A549 (cell line): Measurements from ENCODE around the gene IGLON5. TPM values are rescaled to one million over a fixed set of nuclear protein-coding genes. Genes with fewer than 3 reads are reported as not detected.

Source experiments
- ATAC-seq, 2 experiments: fragments of 200-7000 bp in 1 of 2; fragments of >200 bp in 1 of 2; cut with Nextera tagmentation in 1 of 2; cut with Tn5 transposase in 1 of 2; 3 replicates each; pipeline versions ENCODE4 v1.8.0 to v1.9.1; 2018 to 2020; ENCODE audit warnings: mild to moderate bottlenecking in 1 of 2, moderate library complexity in 1 of 2
- CTCF ChIA-PET: fragments of 300-600 bp; sonication (Branson Sonifier 250); formaldehyde crosslinking; extraction: SDS; loops from one replicate; lab custom pipeline; 2021; ENCODE audit warnings: antibody characterized with exemption, inconsistent platforms; lab: Yijun Ruan, JAX
- POLR2A ChIA-PET: fragments of 350-600 bp; formaldehyde crosslinking; extraction: SDS; loops from one replicate; lab custom pipeline; 2021; ENCODE audit warnings: antibody characterized with exemption, inconsistent platforms; lab: Yijun Ruan, JAX
- DNase-seq, 2 experiments: peaks; one replicate each; pipeline versions ENCODE4 v3.0.0 to v3.0.0-alpha.2; 2011 to 2016; ENCODE audit warnings: low read depth in 1 of 2, low spot score in 1 of 2
- FAIRE-seq: peaks from 2 replicates; lab custom pipeline; 2011; peaks lifted over from hg19 to GRCh38; lab: Jason Lieb, UNC
- H3K27ac ChIP-seq, 2 experiments: fragments of >200 bp; sonication (Bioruptor Twin); formaldehyde crosslinking; 3 replicates each; pipeline ENCODE4 v1.5.1; 2016 to 2017
- H3K4me1 ChIP-seq: fragments of >200 bp; sonication (Bioruptor Twin); formaldehyde crosslinking; 3 replicates; pipeline ENCODE4 v1.6.1; 2016
- H3K4me2 ChIP-seq: fragments of >200 bp; sonication (Bioruptor Twin); formaldehyde crosslinking; 3 replicates; pipeline ENCODE4 v1.6.1; 2016
- H3K4me3 ChIP-seq: fragments of >200 bp; sonication (Bioruptor Twin); formaldehyde crosslinking; 3 replicates; pipeline ENCODE4 v1.5.1; 2016
- H3K9me3 ChIP-seq: fragments of >200 bp; sonication (Bioruptor Twin); formaldehyde crosslinking; 3 replicates; pipeline ENCODE4 v1.6.1; 2016
- CHD2 ChIP-seq: fragments of 150-350 bp; IDR thresholded peaks from 2 replicates; pipeline ENCODE4 v1.6.1; 2014; ENCODE audit warnings: low read length; ENCODE audit not compliant: partially characterized antibody
- CHD4 ChIP-seq: fragments of 200-600 bp; sonication (generic); IDR thresholded peaks from 2 replicates; pipeline ENCODE4 v1.6.1; 2016; ENCODE audit warnings: antibody characterized with exemption, mild to moderate bottlenecking, borderline replicate concordance
- CTCF ChIP-seq: fragments of >200 bp; sonication (Bioruptor Twin); formaldehyde crosslinking; IDR thresholded peaks from 3 replicates; pipeline ENCODE4 v1.5.1; 2016
- EP300 ChIP-seq, 2 experiments: fragments of >200 bp; sonication (Bioruptor Twin); formaldehyde crosslinking; IDR thresholded peaks; 2 replicates in 1 of 2; 3 replicates in 1 of 2; pipeline ENCODE4 v1.6.1; 2016 to 2017
- GATA3 ChIP-seq: IDR thresholded peaks from 2 replicates; pipeline ENCODE4 v1.6.1; 2012; ENCODE audit warnings: borderline replicate concordance
- HOXA7 ChIP-seq: fragments of 250-450 bp; sonication (Bioruptor Pico); IDR thresholded peaks from 2 replicates; pipeline ENCODE4 v1.5.0; 2020; ENCODE audit warnings: mild to moderate bottlenecking, moderate library complexity
- HOXB13 ChIP-seq: fragments of 250-450 bp; sonication (Bioruptor Pico); IDR thresholded peaks from 2 replicates; pipeline ENCODE4 v1.5.0; 2020; ENCODE audit warnings: low read depth, mild to moderate bottlenecking, moderate library complexity
- HOXB5 ChIP-seq: fragments of 250-450 bp; sonication (Bioruptor Pico); IDR thresholded peaks from 2 replicates; pipeline ENCODE4 v1.5.0; 2020; ENCODE audit warnings: mild to moderate bottlenecking, moderate library complexity
- MYC ChIP-seq: IDR thresholded peaks from 2 replicates; pipeline ENCODE4 v1.6.1; 2012; ENCODE audit warnings: mild to moderate bottlenecking, inconsistent platforms, low read length, improper control_type of control experiment, borderline replicate concordance
- NPAS2 ChIP-seq: fragments of 250-450 bp; sonication (Bioruptor Pico); IDR thresholded peaks from 2 replicates; pipeline ENCODE4 v1.8.0; 2022; ENCODE audit warnings: mild to moderate bottlenecking, moderate library complexity, borderline replicate concordance
- PHF8 ChIP-seq: fragments of 200-600 bp; sonication (generic); IDR thresholded peaks from 2 replicates; pipeline ENCODE4 v1.6.1; 2016; ENCODE audit warnings: low read depth, mild to moderate bottlenecking, antibody characterized with exemption, moderate library complexity, borderline replicate concordance
- POLR2A ChIP-seq: IDR thresholded peaks from 2 replicates; pipeline ENCODE4 v1.6.1; 2012; ENCODE audit warnings: mild to moderate bottlenecking, low read length
- RARB ChIP-seq: fragments of 250-450 bp; sonication (Bioruptor Pico); IDR thresholded peaks from 2 replicates; pipeline ENCODE4 v1.8.0; 2021; ENCODE audit warnings: mild to moderate bottlenecking, moderate library complexity
- TFCP2L1 ChIP-seq: fragments of 250-450 bp; sonication (Bioruptor Pico); IDR thresholded peaks from 2 replicates; pipeline ENCODE4 v1.5.0; 2021; ENCODE audit warnings: mild to moderate bottlenecking
- TP53 ChIP-seq: fragments of 250-450 bp; sonication (Bioruptor Pico); IDR thresholded peaks from 2 replicates; pipeline ENCODE4 v1.5.0; 2021; ENCODE audit warnings: mild to moderate bottlenecking, moderate library complexity
- ZFP36 ChIP-seq: fragments of 450-650 bp; IDR thresholded peaks from 2 replicates; pipeline ENCODE4 v1.6.1; 2014; ENCODE audit warnings: borderline replicate concordance; ENCODE audit not compliant: partially characterized antibody
- ZNF302 ChIP-seq: fragments of 250-450 bp; sonication (Bioruptor Pico); IDR thresholded peaks from 2 replicates; pipeline ENCODE4 v1.9.0; 2021; ENCODE audit warnings: inconsistent platforms, mild to moderate bottlenecking, moderate library complexity
- WGBS: methylation state at CpG from one replicate; pipeline ENCODE4 v1.1.6; 2017; ENCODE audit errors: missing lambda C conversion rate; 5-methylcytosine and 5-hydroxymethylcytosine counted together
- polyA plus RNA-seq, 4 experiments: library from polyadenylated mRNA; depleted of rRNA in 3 of 4; stranded (reverse); fragments of >200 nt; fragmentation: RNase III in 1 of 4; extraction: RNeasy Plus Mini Kit Qiagen cat#74134 plus additional on column Dnase treatment in 1 of 4; gene quantifications; 2 replicates in 3 of 4; 3 replicates in 1 of 4; pipeline ENCODE4 v1.2.3, GENCODE V29; 2011 to 2017
- TF ChIP-seq, protein P1 (sequence below): IDR thresholded peaks from 2 replicates; pipeline ENCODE4 v1.6.1; 2012; ENCODE audit warnings: low read depth, borderline replicate concordance
- TF ChIP-seq, protein P2 (sequence below): fragments of 200-600 bp; sonication (generic); IDR thresholded peaks from 2 replicates; pipeline ENCODE4 v1.6.1; 2016; ENCODE audit warnings: antibody characterized with exemption, mild to moderate bottlenecking, moderate library complexity

Gene IGLON5
- polyA plus RNA-seq, 2 of the 4 experiments (the other 2 are of a cell fraction) = 0.04 to 0.06 TPM

DNA sequence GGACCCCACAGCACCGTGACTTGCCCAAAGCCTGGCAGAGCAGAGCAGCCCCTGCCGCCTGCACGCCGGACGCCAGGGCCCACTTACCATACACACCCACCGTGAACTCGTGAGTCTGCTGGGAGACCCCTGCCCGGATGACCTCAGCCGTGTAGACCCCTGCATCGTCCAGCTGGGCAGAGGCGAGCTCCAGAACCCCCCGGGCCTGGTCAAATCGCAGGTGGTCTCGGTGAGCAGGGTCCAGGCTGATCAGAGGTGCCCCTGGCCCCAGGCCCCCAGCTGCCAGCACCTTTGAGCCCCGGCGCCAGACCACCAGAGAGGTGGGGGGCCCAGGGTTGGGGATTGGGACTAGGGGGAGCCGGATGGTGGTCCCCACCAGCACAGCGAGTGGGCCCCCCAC lies 29.6 kb downstream of the IGLON5 start:
- 90% methylated on average over 9 of the region's 18 CpGs for WGBS

DNA sequence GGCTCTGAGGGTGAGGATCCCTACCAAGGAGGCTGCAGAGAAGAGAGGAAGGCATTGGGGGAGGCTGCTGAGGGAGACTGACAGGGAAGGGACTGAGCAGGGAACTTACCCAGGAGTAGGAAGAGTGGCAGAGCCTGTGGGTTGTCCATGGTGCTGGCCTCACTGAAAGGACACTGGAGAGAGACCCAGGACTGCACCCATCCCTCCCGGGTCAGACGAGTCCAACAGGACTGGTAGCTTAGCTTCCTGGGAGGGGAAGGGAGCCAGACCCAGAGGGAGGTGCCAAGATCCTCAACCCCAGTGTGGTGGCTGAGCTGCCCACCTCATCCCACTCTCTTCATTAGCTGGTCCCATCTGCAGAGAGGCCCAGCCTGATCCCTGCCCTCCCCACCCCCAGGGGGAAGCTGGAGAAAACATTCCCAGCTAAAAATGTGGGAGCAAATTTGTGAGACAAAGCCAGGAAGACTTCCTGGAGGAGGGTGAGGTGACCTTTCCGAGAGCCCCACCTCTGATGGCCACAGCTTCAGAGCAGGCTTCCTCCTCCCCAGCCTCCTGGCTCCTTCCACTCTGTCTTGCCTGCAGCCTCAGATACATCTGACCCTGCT lies 30.6 kb downstream of the IGLON5 start, which contains the start of gene VSIG10L:
Gene VSIG10L, minus strand, starts transcription at position 164 of the 605 bp plus-strand sequence. Its CDS starts 15 bp downstream, at position 149.
- ATAC-seq = no peak
- Histone ChIP-seq H3K4me2 (peak within 1 kb of the TSS; percentile 92), H3K4me1 (peaks cover 32% of the 10 kb centered on the region), H3K4me3 (no peak within 1 kb of the TSS; the same call in 2 of the 3 replicates), H3K27ac (peak within 1 kb of the TSS; percentile 86 to 90), H3K9me3 (no peaks in the 10 kb centered on the region)
- ChIA-PET POLR2A (interaction anchor here (1.3 kb wide), 1 partner anchor 24 kb away, joined by 7 read pairs; the partner anchor contains the start of gene ETFB), CTCF (interaction anchor here (1.1 to 5.0 kb wide), 9 partner anchors 13 to 315 kb away, joined by 3 to 46 read pairs (median 8); partner anchors contain the start of gene ETFB)
- TF ChIP-seq, protein P1, sequence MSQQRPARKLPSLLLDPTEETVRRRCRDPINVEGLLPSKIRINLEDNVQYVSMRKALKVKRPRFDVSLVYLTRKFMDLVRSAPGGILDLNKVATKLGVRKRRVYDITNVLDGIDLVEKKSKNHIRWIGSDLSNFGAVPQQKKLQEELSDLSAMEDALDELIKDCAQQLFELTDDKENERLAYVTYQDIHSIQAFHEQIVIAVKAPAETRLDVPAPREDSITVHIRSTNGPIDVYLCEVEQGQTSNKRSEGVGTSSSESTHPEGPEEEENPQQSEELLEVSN = no peak
- TF ChIP-seq ZFP36 (peak; percentile 91), POLR2A (0 out of 2 replicates have a peak, but pooled peaks have one; percentile 4)
- TF ChIP-seq, protein P2, sequence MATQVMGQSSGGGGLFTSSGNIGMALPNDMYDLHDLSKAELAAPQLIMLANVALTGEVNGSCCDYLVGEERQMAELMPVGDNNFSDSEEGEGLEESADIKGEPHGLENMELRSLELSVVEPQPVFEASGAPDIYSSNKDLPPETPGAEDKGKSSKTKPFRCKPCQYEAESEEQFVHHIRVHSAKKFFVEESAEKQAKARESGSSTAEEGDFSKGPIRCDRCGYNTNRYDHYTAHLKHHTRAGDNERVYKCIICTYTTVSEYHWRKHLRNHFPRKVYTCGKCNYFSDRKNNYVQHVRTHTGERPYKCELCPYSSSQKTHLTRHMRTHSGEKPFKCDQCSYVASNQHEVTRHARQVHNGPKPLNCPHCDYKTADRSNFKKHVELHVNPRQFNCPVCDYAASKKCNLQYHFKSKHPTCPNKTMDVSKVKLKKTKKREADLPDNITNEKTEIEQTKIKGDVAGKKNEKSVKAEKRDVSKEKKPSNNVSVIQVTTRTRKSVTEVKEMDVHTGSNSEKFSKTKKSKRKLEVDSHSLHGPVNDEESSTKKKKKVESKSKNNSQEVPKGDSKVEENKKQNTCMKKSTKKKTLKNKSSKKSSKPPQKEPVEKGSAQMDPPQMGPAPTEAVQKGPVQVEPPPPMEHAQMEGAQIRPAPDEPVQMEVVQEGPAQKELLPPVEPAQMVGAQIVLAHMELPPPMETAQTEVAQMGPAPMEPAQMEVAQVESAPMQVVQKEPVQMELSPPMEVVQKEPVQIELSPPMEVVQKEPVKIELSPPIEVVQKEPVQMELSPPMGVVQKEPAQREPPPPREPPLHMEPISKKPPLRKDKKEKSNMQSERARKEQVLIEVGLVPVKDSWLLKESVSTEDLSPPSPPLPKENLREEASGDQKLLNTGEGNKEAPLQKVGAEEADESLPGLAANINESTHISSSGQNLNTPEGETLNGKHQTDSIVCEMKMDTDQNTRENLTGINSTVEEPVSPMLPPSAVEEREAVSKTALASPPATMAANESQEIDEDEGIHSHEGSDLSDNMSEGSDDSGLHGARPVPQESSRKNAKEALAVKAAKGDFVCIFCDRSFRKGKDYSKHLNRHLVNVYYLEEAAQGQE = peak; percentile 52; the same call in 1 of the 2 replicates
- FAIRE-seq = no peak
- DNase-seq = no peak
- WGBS = 65% methylated on average over 3 of the region's 3 CpGs

More for the DNA sequence above, 29.6 kb downstream of the IGLON5 start:
- Histone ChIP-seq H3K4me3 (peak overlapping the region; percentile 64; the same call in 2 of the 3 replicates), H3K9me3 (no peaks in the 10 kb centered on the region), H3K4me2 (peak overlapping the region; percentile 92), H3K4me1 (peaks cover 32% of the 10 kb centered on the region), H3K27ac (peak overlapping the region; percentile 86 to 90)
- CTCF ChIA-PET = interaction anchor here (0.7 to 5.0 kb wide), 11 partner anchors 10 to 320 kb away, joined by 3 to 46 read pairs (median 8); partner anchors contain the start of genes CLDND2, ETFB and NKG7
- TF ChIP-seq PHF8 (no peak), HOXB13 (CRISPR knock-in tag) (no peak), GATA3 (no peak), ZNF302 (no peak), CHD4 (no peak), CTCF (no peak), NPAS2 (no peak), MYC (no peak), TFCP2L1 (CRISPR knock-in tag) (no peak), HOXA7 (CRISPR knock-in tag) (no peak), ZFP36 (no peak), RARB (no peak), TP53 (CRISPR knock-in tag) (no peak), HOXB5 (CRISPR knock-in tag) (no peak), CHD2 (no peak), EP300 (IDR thresholded peaks at IDR 0.05) (no peak)
- TF ChIP-seq, protein P1 = no peak
- ATAC-seq (no peak), FAIRE-seq (no peak), DNase-seq (no peak)
- POLR2A ChIA-PET = interaction anchor here (2.2 to 2.7 kb wide), 2 partner anchors 23 to 26 kb away, joined by 52 to 59 read pairs; partner anchors contain the start of gene ETFB
